Effector CD4-positive, alpha-beta T cell (primary cell): ENCODE measurements around the gene MYORG.

ENCODE experiments used
- DNase-seq: peaks from one replicate; pipeline ENCODE4 v3.0.0-alpha.2; 2020

MYORG gene

GRCh38 chr9:34332076-34332964 lies 44.4 kb downstream of the MYORG start:
- no peak for DNase-seq

- no peak for DNase-seq
These were observed 45.5 kb downstream of the MYORG start for GRCh38 chr9:34331196-34331595.

- peak; percentile 94 for DNase-seq
These were observed 47.5 kb downstream of the MYORG start, which contains the start of the genes KIF24 and NUDT2 for GRCh38 chr9:34328987-34329832. TSS of gene KIF24 (minus strand) at chr9:34329268. CDS start at chr9:34311346, 17,922 bp downstream. TSS of gene NUDT2 (plus strand) at chr9:34329569. CDS start at chr9:34339040, 9,471 bp downstream.

GRCh38 chr9:34328500-34328986 lies 48.2 kb downstream of the MYORG start:
- DNase-seq = no peak

GRCh38 chr9:34326690-34327089 lies 50.0 kb downstream of the MYORG start:
- no peak for DNase-seq

- DNase-seq = no peak
These were observed 53.7 kb downstream of the MYORG start for GRCh38 chr9:34322899-34323591.

GRCh38 chr9:34321451-34321850 lies 55.2 kb downstream of the MYORG start:
- no peak for DNase-seq

GRCh38 chr9:34318163-34318790 lies 58.4 kb downstream of the MYORG start:
- DNase-seq = no peak

GRCh38 chr9:34317436-34317835 lies 59.3 kb downstream of the MYORG start:
- no peak for DNase-seq
